ENCODE data around the gene KCNQ1.
A peak's percentile ranks its signal among the peaks of the same experiment; 100 is the strongest.

The KCNQ1 gene

DNA sequence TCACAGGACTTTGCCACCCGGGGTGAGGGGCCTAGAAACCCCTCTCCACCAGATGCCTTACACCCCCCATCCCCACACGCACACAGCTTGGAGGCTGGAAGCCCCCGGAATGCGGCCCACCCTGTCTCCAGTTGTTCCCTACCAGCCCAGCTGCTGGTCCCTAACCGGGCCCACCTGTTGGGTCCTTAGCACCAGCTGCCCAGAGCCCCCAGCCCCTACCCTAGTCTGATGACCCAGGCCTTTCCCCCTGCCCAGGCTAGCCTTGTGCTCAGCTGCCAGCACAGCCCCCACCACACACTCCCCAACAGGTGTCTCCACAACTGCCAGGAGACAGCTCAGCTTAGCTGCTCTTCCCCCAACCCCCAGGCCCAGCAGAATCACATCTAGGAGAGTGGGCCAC, 373.7 kb downstream of the KCNQ1 start:
- no peak for DNase-seq

GRCh38 chr11:2819316-2819715, 374.5 kb downstream of the KCNQ1 start:
- DNase-seq: no peak

- no peak for DNase-seq
Measured at GRCh38 chr11:2820976-2821375, 376.2 kb downstream of the KCNQ1 start.

DNA sequence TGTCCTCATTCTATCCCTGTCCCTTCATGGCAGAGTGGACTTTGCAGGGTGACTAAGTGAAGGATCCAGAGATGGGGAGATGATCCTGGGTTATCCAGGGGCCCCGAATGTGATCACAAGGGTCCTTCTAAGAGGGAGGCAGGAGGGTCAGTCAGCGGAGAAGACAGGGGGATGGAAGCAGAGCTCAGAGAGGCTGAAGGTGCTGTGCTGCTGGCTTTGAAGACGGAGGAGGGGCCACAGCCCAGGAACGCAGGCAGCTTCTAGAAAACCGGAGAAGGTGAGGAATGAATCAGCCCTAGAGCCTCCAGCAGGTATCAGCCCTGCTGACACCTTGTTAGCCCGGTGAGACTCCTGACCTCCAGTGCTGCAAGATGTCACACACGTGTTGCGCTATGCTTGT, 377.1 kb downstream of the KCNQ1 start:
- DNase-seq: no peak

DNA sequence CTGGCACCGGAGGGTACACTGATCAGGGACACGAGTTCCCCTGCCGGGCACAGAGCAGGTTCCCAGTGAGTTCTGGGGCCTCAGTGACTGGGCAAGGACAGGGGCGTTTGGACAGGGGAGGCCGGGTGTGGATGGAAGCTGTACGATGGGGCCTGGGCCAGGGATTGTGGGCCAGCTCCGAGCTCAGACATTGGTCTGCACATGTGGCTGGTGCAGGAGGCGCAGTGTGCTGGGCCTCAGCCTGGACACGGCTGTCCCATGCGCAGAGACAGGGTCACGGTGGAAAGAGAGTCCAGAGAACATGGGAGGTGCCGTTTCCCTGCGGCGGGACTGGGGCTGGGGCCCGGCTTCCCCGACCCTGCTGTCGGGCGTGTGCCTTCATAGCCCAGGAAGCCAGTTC, 380.0 kb downstream of the KCNQ1 start:
- no peak for DNase-seq

GRCh38 chr11:2825261-2825888, 380.6 kb downstream of the KCNQ1 start:
- DNase-seq: no peak

- peak; percentile 89 for DNase-seq
Measured at GRCh38 chr11:2825889-2826678, 381.3 kb downstream of the KCNQ1 start.

DNA sequence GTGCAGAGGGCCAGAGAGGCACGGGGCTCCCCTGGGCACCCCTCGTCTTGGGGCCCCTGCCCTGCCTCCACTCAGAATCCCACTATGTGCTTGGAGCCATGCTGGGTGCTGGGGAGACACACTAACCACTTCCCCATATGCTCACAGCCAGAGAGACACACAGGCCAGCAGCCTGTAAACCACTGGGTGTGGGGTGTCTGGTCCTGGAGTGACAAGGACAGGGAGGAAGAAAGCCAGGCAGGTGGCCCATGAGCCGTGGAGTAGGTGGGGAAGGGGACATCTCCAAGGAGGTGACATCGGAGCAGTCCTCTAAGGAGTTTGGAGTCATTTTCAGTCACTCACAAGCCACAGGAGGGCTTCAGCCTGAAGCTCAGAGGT, 381.9 kb downstream of the KCNQ1 start:
- peak; percentile 89 for DNase-seq

DNA sequence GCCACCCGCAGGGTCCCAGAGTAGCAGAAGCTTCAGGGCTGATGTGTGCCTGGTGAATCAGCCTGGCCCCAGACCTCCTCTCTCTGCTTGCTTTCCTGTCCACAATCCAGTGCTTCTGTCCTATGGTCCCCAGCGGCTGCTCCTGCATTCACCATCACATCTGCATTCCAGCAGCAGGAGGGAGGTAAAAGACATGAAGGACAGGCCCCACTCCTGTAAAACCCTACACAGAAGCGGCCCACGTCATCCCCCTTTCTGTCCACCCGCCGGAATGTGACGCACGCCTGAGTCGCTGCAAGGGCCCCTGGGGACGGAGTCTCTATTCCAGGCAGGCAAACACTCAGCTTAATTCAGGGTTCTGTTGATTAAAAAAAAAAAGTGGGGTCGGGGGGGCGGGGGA, 382.4 kb downstream of the KCNQ1 start:
- no peak for DNase-seq

DNA sequence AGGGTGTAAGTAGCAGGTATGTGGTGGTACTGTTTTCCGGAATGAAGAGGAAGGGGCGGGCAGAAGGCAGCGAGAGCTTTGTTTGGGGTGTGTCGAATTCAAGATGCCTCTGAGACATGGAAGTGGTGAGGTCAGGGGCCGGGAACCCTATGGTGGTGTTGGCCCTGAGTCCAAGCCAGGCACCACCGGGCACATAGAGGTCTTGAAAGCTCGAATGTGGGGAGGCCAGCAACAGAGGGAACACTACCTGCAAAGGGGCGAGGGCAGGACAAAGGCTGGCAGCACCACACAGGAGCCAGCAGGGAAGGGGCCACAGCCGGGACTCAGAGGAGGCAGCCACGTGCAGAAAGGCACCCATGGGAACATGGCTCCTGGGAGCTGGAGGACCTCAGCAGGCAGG, 383.0 kb downstream of the KCNQ1 start:
- DNase-seq: no peak

GRCh38 chr11:2828585-2829330, 383.9 kb downstream of the KCNQ1 start:
- no peak for DNase-seq

DNA sequence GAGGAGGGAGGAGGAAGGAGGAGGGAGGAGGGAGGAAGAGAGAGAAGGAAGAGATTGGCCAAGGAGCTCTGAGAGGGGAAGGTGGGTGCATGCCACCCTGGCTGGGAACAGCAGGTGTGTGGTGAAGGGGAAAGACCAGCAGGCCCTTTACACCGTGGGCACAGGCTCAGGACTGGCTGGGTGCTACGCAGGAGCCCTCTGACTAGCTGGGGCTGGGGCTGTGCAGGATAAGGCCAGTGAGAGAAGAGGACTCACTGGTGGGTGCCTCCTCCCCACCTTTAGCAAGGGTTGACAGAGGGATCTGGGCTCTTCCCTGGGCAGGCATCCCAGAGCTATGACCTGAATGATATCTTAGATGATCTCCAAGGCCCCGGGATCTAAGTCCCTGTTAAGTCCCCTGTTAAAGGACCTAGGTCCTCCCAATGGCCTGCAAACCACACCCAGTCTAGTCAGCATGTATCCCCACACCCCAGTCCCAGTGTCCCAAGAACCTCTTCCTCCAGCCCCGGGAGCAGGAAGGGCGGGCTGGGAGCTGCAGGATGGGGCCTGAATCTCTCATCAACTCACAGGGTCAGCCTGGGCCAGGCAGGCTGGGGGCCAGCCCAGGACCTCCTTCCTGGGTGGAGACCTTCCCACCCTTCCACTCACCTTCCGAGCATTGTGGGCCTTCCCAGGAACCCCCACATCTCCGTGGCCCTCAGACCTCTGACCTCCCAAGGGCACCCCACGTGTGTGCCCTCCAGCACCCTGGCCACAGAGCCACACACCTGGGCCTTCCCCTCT, 385.4 kb downstream of the KCNQ1 start:
- no peak for DNase-seq

DNA sequence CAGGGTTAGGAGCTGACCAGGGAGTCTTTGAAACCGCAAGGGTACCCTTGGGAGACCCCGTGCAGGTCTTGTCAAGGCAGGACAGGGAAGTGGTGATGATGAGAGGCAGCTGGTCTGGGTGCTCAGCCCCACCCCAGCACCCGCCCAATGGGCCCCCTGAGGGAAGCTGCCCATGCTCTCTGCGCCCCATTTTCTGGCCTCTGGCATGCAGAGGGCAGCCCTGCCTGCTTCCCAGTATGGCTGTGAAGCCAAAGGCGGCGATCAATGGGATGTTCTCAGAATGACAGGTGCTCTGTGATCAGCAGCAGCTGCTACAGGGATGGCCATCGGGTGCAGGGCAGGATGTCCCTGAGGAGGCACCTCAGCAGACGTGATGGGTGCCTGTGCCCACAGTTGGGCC, 386.1 kb downstream of the KCNQ1 start:
- DNase-seq: no peak

GRCh38 chr11:2831781-2832532, 387.1 kb downstream of the KCNQ1 start:
- DNase-seq: no peak

DNA sequence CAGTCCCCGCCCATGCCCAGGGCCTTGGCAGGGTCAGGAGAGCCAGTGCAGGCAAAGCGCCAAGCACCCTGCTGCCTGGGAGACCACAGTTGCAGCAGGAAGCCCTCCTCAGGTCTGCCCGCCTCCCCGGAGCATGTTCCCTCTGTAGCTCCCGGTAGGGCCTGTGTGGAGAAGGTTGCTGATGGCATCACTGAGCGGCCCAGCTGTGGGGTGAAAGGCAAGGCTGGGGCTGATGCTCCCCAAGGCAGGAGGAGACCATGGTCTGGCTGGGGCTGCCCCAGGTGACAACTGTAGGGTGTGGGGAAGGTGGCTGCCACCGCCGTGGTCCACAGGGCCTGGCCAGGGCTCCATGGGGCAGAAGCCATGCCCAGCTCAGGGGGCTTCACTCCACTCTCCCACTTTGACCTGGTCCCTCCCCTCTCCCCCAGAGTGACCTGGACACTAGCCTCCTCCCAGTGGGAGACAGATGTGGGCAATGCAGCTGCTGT, 387.8 kb downstream of the KCNQ1 start:
- DNase-seq: no peak

DNA sequence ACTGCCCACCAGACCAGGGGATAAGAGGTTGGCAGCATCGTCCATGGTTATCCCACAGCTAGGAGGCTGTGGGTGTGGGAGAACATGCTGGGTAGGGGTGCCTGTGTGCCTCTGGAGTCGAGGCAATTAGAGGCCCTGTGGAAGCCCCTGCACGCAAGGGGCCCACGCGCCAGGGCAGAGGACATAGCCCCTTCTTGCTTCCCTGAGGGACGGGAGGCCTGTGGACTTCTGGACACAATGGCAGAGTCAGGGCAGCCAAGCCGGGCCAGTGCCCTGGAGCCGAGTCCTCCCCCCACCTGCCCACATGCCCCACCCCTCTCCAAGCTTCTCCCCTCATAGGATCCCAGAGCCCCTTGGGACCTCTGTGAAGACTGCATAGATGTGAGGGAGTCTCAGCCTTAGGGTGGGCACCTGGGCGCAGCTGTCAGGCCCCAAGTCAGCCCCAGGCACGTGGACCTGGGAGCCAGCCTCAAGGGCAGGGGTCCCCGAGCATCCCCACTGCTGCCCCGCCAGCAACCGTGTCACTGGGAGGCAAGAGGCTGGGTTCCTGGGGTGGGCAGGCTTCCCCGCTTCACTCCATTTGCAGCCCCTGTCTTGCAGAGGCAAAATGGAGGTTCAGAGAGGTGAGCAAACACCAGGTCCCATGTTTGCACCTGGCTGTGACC, 388.4 kb downstream of the KCNQ1 start:
- no peak for DNase-seq

GRCh38 chr11:2833716-2834502, 389.1 kb downstream of the KCNQ1 start:
- DNase-seq: no peak

DNA sequence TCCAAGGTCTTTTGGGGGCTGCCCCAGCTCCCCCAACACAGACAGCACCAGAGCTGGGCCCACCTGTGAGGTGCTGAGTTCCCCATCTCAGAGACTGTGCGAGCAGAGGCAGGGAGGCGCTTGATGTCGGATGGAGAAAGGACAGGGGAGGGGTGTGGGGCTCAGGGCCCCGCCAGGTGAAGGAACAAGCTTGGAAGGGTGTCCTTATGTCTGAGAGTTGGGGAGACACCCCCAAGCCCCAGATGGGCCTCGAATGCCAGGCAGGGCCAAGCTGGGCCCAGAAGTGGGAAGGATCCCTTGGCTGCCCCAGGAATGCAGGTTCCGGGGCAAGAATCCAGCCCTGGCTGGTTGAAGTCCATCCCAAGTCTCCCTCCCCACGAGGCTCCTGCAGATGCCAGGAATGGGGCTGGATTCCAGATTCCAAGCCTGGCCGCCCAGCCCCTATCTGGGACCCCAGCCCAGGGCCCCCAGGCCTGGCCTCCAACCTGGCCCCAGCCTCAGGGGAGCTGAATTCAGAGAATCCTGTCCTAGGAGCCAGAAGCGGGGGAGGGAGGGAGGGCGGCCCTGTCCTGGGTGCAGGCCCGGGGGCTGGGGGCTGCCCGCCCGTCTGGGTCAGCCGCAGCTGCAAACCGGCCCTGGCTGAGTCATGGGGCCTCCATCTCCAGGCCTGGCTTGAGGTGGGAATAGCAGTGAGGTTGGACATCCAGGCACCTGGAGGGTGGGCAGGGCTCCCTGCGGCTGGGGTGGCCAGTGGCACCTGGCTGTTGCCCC, 389.9 kb downstream of the KCNQ1 start:
- DNase-seq: no peak

DNA sequence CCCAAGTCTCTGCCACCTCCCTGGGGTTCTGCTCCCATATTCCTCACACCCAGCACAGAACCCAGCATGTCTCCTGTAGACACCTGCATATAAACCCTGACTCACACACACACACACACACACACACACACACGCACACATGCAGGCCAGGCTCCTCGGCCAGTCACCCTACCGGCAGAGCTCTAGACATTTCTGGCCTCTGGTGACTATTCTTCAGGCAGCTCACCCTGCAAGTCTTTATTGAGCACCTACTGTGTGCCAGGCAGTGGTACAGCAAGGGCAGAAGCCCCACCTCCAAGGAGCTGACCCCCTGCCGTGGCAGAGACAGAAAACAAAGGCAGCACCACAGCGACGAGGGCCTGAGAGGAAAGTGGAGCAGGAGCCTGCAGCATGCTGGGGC, 390.5 kb downstream of the KCNQ1 start:
- no peak for DNase-seq

- DNase-seq: no peak
Measured at GRCh38 chr11:2835751-2836150, 390.9 kb downstream of the KCNQ1 start.

Data from KG1 (cell line).